HepG2 (cell line): ENCODE data around the gene NNAT. TPM values are rescaled to one million over a fixed set of nuclear protein-coding genes. Genes with fewer than 3 reads are reported as not detected.
A peak's percentile ranks its signal among the peaks of the same experiment; 100 is the strongest.

ENCODE experiments used
- ATAC-seq: fragments of 200-7000 bp; cut with Tn5 transposase; 3 replicates; pipeline ENCODE4 v1.9.1; 2020; ENCODE audit warnings: mild to moderate bottlenecking, moderate library complexity
- BruUV-seq: library from RNA; stranded (reverse); fragments of 400-500 nt; replicated peaks from 2 replicates; lab custom pipeline; 2021; lab: Mats Ljungman, UMichigan
- CTCF ChIA-PET: fragments of 300-600 bp; formaldehyde crosslinking; extraction: SDS; loops from one replicate; lab custom pipeline; 2021; ENCODE audit warnings: low total read pairs, inconsistent platforms, low intra/inter-chr PET ratio; lab: Yijun Ruan, JAX
- POLR2A ChIA-PET: fragments of 350-600 bp; sonication (Branson Sonifier 250); formaldehyde crosslinking; loops from one replicate; lab custom pipeline; 2020; ENCODE audit warnings: antibody characterized with exemption, inconsistent platforms; lab: Yijun Ruan, JAX
- DNase-seq: peaks from one replicate; pipeline ENCODE4 v3.0.0-alpha.2; 2015; ENCODE audit warnings: low spot score
- FAIRE-seq: peaks from 3 replicates; lab custom pipeline; 2011; peaks lifted over from hg19 to GRCh38; lab: Jason Lieb, UNC
- H2AFZ ChIP-seq: one replicate; pipeline ENCODE4 v1.6.1; 2011; ENCODE audit warnings: low read length, inconsistent platforms
- H3K27ac ChIP-seq: fragments of 300-600 bp; 3 replicates; pipeline ENCODE4 v1.8.0; 2011; ENCODE audit warnings: mixed run types, mild to moderate bottlenecking, mixed read lengths, low read length, inconsistent platforms; ENCODE audit not compliant: insufficient read depth; ENCODE audit errors: extremely low read length
- H3K27me3 ChIP-seq, 2 experiments: fragments of 200-600 bp in 1 of 2; 2 replicates in 1 of 2; 3 replicates in 1 of 2; pipeline versions ENCODE4 v1.6.0 to v1.8.0; 2011; ENCODE audit warnings: low read length in 2 of 2, mild to moderate bottlenecking in 2 of 2, moderate library complexity in 2 of 2, inconsistent platforms in 1 of 2; ENCODE audit not compliant: insufficient read depth in 2 of 2, control insufficient read depth in 1 of 2
- H3K36me3 ChIP-seq, 2 experiments: fragments of 200-600 bp in 1 of 2; replicated peaks in 1 of 2; 2 replicates in 1 of 2; 3 replicates in 1 of 2; pipeline versions ENCODE4 v1.5.1 to v1.8.0; 2011; ENCODE audit warnings: low read length in 2 of 2, inconsistent platforms in 1 of 2; ENCODE audit not compliant: insufficient read depth in 2 of 2, control insufficient read depth in 1 of 2
- H3K4me1 ChIP-seq: 2 replicates; pipeline ENCODE4 v1.5.1; 2012; ENCODE audit warnings: low read length, inconsistent platforms; ENCODE audit not compliant: insufficient read depth
- H3K4me2 ChIP-seq: 2 replicates; pipeline ENCODE4 v1.6.0; 2011; ENCODE audit warnings: low read depth, low read length, inconsistent platforms
- H3K4me3 ChIP-seq, 3 experiments: fragments of 200-600 bp in 1 of 3; sonication (generic), shearing (Covaris generic) in 1 of 3; replicated peaks in 1 of 3; 2 replicates each; pipeline ENCODE4 v1.5.1; 2011 to 2016; ENCODE audit warnings: low read length in 3 of 3, inconsistent platforms in 2 of 3, low read depth in 2 of 3, mild to moderate bottlenecking in 2 of 3, control low read depth in 1 of 3, mixed read lengths in 1 of 3; ENCODE audit not compliant: insufficient read depth in 1 of 3
- H3K79me2 ChIP-seq: one replicate; pipeline ENCODE4 v1.6.1; 2011; ENCODE audit warnings: low read length, inconsistent platforms; ENCODE audit not compliant: insufficient read depth
- H3K9ac ChIP-seq: 2 replicates; pipeline ENCODE4 v1.6.0; 2011; ENCODE audit warnings: mild to moderate bottlenecking, low read depth, low read length, inconsistent platforms; ENCODE audit not compliant: insufficient read depth
- H3K9me3 ChIP-seq: 2 replicates; pipeline ENCODE4 v1.5.1; 2012; ENCODE audit warnings: mild to moderate bottlenecking, low read length
- H4K20me1 ChIP-seq: 2 replicates; pipeline ENCODE4 v1.6.0; 2011; ENCODE audit warnings: inconsistent platforms, mild to moderate bottlenecking, low read length, moderate library complexity; ENCODE audit not compliant: insufficient read depth
- AGO2 ChIP-seq: fragments of 200-400 bp; formaldehyde crosslinking; optimal IDR thresholded peaks from 2 replicates; pipeline ENCODE3; 2017; ENCODE audit warnings: mild to moderate bottlenecking, low read depth, low read length, moderate library complexity
- ARID3A ChIP-seq: IDR thresholded peaks from 2 replicates; pipeline ENCODE4 v1.6.1; 2012; ENCODE audit warnings: low read depth, low read length, improper control_type of control experiment
- ARNTL ChIP-seq: sonication (generic); formaldehyde crosslinking; IDR thresholded peaks from 2 replicates; pipeline ENCODE4 v1.4.0; 2020; ENCODE audit warnings: mild to moderate bottlenecking, missing genetic modification reagents
- ATF6 ChIP-seq: sonication (generic); formaldehyde crosslinking; conservative IDR thresholded peaks from 2 replicates; pipeline ENCODE4 v1.4.0; 2020; ENCODE audit warnings: missing genetic modification reagents
- BCL3 ChIP-seq: sonication (generic); formaldehyde crosslinking; IDR thresholded peaks from 2 replicates; pipeline ENCODE4 v1.5.1; 2020; ENCODE audit warnings: mild to moderate bottlenecking, missing genetic modification reagents, moderate library complexity
- BHLHE40 ChIP-seq: IDR thresholded peaks from 2 replicates; pipeline ENCODE4 v1.6.1; 2011; ENCODE audit warnings: low read length, improper control_type of control experiment
- CCDC6 ChIP-seq: sonication (generic); formaldehyde crosslinking; IDR thresholded peaks from 2 replicates; pipeline ENCODE4 v1.8.1; 2022; ENCODE audit warnings: mild to moderate bottlenecking, missing genetic modification reagents, moderate library complexity
- FLYWCH1 ChIP-seq: sonication (generic); formaldehyde crosslinking; IDR thresholded peaks from 2 replicates; pipeline ENCODE4 v1.8.1; 2023; ENCODE audit warnings: mild to moderate bottlenecking, missing genetic modification reagents
- RBFOX2 ChIP-seq: fragments of 200-400 bp; formaldehyde crosslinking; IDR thresholded peaks from 2 replicates; pipeline ENCODE4 v1.6.1; 2017; ENCODE audit warnings: low read depth, mild to moderate bottlenecking, low read length
- SALL2 ChIP-seq: sonication (generic); formaldehyde crosslinking; IDR thresholded peaks from 2 replicates; pipeline ENCODE4 v1.8.1; 2023; ENCODE audit warnings: mild to moderate bottlenecking, missing genetic modification reagents, inconsistent platforms
- TOPORS ChIP-seq: sonication (generic); formaldehyde crosslinking; IDR thresholded peaks from 2 replicates; pipeline ENCODE4 v1.8.0; 2023; ENCODE audit warnings: mild to moderate bottlenecking, missing genetic modification reagents
- USF2 ChIP-seq, 2 experiments: sonication (generic) in 1 of 2; formaldehyde crosslinking in 1 of 2; IDR thresholded peaks; 2 replicates each; pipeline versions ENCODE4 v1.5.1 to v1.6.1; 2011 to 2020; ENCODE audit warnings: borderline replicate concordance in 1 of 2, low read depth in 1 of 2, low read length in 1 of 2, mild to moderate bottlenecking in 1 of 2, missing genetic modification reagents in 1 of 2, moderate library complexity in 1 of 2
- WIZ ChIP-seq: sonication (generic); formaldehyde crosslinking; IDR thresholded peaks from 2 replicates; pipeline ENCODE4 v1.5.1; 2020; ENCODE audit warnings: mild to moderate bottlenecking, missing genetic modification reagents
- ZFX ChIP-seq: sonication (generic); formaldehyde crosslinking; IDR thresholded peaks from 2 replicates; pipeline ENCODE4 v1.4.0; 2020; ENCODE audit warnings: mild to moderate bottlenecking, low read depth, missing genetic modification reagents, moderate library complexity
- ZNF597 ChIP-seq: sonication (generic); formaldehyde crosslinking; IDR thresholded peaks from 2 replicates; pipeline ENCODE4 v1.5.0; 2020; ENCODE audit warnings: missing genetic modification reagents
- WGBS: methylation state at CpG from one replicate; pipeline ENCODE4 v1.1.6; 2017; ENCODE audit warnings: low lambda C conversion rate; 5-methylcytosine and 5-hydroxymethylcytosine counted together
- in situ Hi-C: cut with HindIII; loops from 2 replicates; pipeline ENCODE4 v1.10.0; 2017; ENCODE audit warnings: low pct_unique_long_range_greater_than_20kb; ENCODE audit not compliant: extremely low pct_ligation_motif_present
- intact Hi-C: fragments of 100-400 bp; cut with micrococcal nuclease; formaldehyde crosslinking; loops from one replicate; pipeline ENCODE4 v1.10.0; 2022; ENCODE audit not compliant: unreplicated experiment
- polyA plus RNA-seq, 8 experiments: library from polyadenylated mRNA; depleted of rRNA in 3 of 8; stranded (reverse) in 7 of 8; unstranded in 1 of 8; fragments of >200 nt; fragmentation: Illumina TruSeq in 4 of 8; extraction: Trizol in 4 of 8; gene quantifications; 2 replicates each; pipeline versions ENCODE4 v1.2.1 to v1.2.3, GENCODE V29; 2011 to 2016; ENCODE audit warnings: low read depth in 4 of 8, missing spikeins in 1 of 8, mixed read lengths in 1 of 8; ENCODE audit not compliant: insufficient read depth in 1 of 8
- total RNA-seq, 5 experiments: library from RNA; depleted of rRNA; stranded (reverse); fragments of >200 nt; fragmentation: Illumina TruSeq; extraction: Trizol; gene quantifications; 2 replicates each; pipeline ENCODE4 v1.2.3, GENCODE V29; 2016; ENCODE audit warnings: low read depth in 1 of 5

The NNAT gene
- total and polyA plus RNA-seq, 2 of the 13 experiments (the other 11 are each of a cell fraction or from before 2014, with no cell fraction given): not detected

- H3K4me2 ChIP-seq: no peak overlapping the region
- ATAC-seq: no peak
- FAIRE-seq: no peak
- ChIA-PET POLR2A (no interaction called here), CTCF (no interaction called here)
- H4K20me1 ChIP-seq: peaks cover 47% of the 10 kb centered on the region
- no peak overlapping the region for H3K9ac ChIP-seq
- no peaks in the 10 kb centered on the region for H3K9me3 ChIP-seq
- H2AFZ ChIP-seq: no peak overlapping the region
- H3K27me3 ChIP-seq: no peaks in the 10 kb centered on the region; a peak in 1 of 5 replicates
- no peak overlapping the region for H3K4me3 ChIP-seq
- DNase-seq: no peak
- H3K36me3 ChIP-seq: peaks cover 9 to 30% of the 10 kb centered on the region in 2 experiments
- in situ Hi-C loops (no loop called here), intact Hi-C loops (no loop called here)
- WGBS: 95% methylated on average over 36 of the region's 36 CpGs
- H3K27ac ChIP-seq: no peak overlapping the region
- peaks cover 89% of the 10 kb centered on the region for H3K79me2 ChIP-seq
- peaks cover 53% of the 10 kb centered on the region for H3K4me1 ChIP-seq
- no TSS peak for BruUV-seq
- no peak for TF ChIP-seq ARNTL (CRISPR knock-in tag)
- TF ChIP-seq ZNF597 (CRISPR knock-in tag): no peak
- TF ChIP-seq WIZ: no peak
- TF ChIP-seq ZFX (CRISPR knock-in tag): no peak
- TF ChIP-seq ARID3A: no peak
- no peak for TF ChIP-seq BHLHE40
- peak; percentile 59 for TF ChIP-seq AGO2
- TF ChIP-seq CCDC6 (CRISPR knock-in tag): no peak
- no peak for TF ChIP-seq FLYWCH1
- no peak for TF ChIP-seq BCL3
- TF ChIP-seq RBFOX2: 0 out of 2 replicates have a peak, but pooled peaks have one; percentile 22
- TF ChIP-seq USF2 (IDR thresholded peaks at IDR 0.05; ENCODE audit: low read depth, low read length): no peak
- TF ChIP-seq USF2 (CRISPR knock-in tag; IDR thresholded peaks at IDR 0.05; ENCODE audit: borderline replicate concordance): no peak
- no peak for TF ChIP-seq TOPORS (CRISPR knock-in tag)
- no peak for TF ChIP-seq SALL2
- TF ChIP-seq ATF6 (CRISPR knock-in tag): no peak
Observed at GRCh38 chr20:37522260-37523011, 1.4 kb downstream of the NNAT start.
